ENCODE data around the gene FKBP10.
A peak's percentile ranks its signal among the peaks of the same experiment; 100 is the strongest.
"Not testable (repeated sequence)": the region's sequence is repeated elsewhere in the genome, so short reads cannot be mapped to it uniquely, and the experiment has no call there.

FKBP10 gene

GRCh38 chr17:41844971-41845370 lies 32.2 kb downstream of the FKBP10 start:
- no peak for DNase-seq

- DNase-seq, result no peak
These were observed 36.0 kb downstream of the FKBP10 start for GRCh38 chr17:41848788-41849187.

GRCh38 chr17:41849251-41849990 lies 36.6 kb downstream of the FKBP10 start:
- DNase-seq, result no peak

- not testable (repeated sequence) for DNase-seq
These were observed 38.6 kb downstream of the FKBP10 start for GRCh38 chr17:41851382-41851781.

- no peak for DNase-seq
These were observed 47.6 kb downstream of the FKBP10 start for GRCh38 chr17:41860254-41860931.

- DNase-seq, result no peak
These were observed 50.5 kb downstream of the FKBP10 start for GRCh38 chr17:41863074-41863848.

GRCh38 chr17:41864498-41864835 lies 51.7 kb downstream of the FKBP10 start:
- no peak for DNase-seq

GRCh38 chr17:41864836-41865595 lies 52.2 kb downstream of the FKBP10 start, which contains the start of gene KLHL11:
Gene KLHL11, minus strand, starts transcription at chr17:41865423. Its CDS starts 53 bp downstream, at chr17:41865370.
- DNase-seq, result peak; percentile 98

- no peak for DNase-seq
These were observed 52.7 kb downstream of the FKBP10 start for GRCh38 chr17:41865596-41865893.

- no peak for DNase-seq
These were observed 55.8 kb downstream of the FKBP10 start for GRCh38 chr17:41868568-41868967.

- DNase-seq, result no peak
These were observed 56.6 kb downstream of the FKBP10 start for GRCh38 chr17:41869426-41869825.

GRCh38 chr17:41870097-41870496 lies 57.3 kb downstream of the FKBP10 start:
- no peak for DNase-seq

- DNase-seq, result no peak
These were observed 57.8 kb downstream of the FKBP10 start for GRCh38 chr17:41870627-41871026.

GRCh38 chr17:41871789-41872188 lies 59.0 kb downstream of the FKBP10 start:
- no peak for DNase-seq
